Neural crest cell (in vitro differentiated cells): ENCODE measurements around the gene SCIN. TPM values are rescaled to one million over a fixed set of nuclear protein-coding genes. Genes with fewer than 3 reads are reported as not detected.

Source experiments
- DNase-seq: peaks from one replicate; pipeline ENCODE4 v3.0.0; 2021; ENCODE audit warnings: low read depth, mixed read lengths, low spot score
- H3K27ac Mint-ChIP-seq: one replicate; pipeline ENCODE4 v1.8.0; 2021; ENCODE audit warnings: mild to moderate bottlenecking, mixed read lengths; ENCODE audit not compliant: unreplicated experiment
- H3K27me3 Mint-ChIP-seq: 2 replicates; pipeline ENCODE4 v1.8.0; 2021; ENCODE audit warnings: low read depth, mild to moderate bottlenecking, mixed read lengths
- H3K36me3 Mint-ChIP-seq: 2 replicates; pipeline ENCODE4 v1.8.0; 2021; ENCODE audit warnings: low read depth, mild to moderate bottlenecking, mixed read lengths
- H3K4me1 Mint-ChIP-seq: 2 replicates; pipeline ENCODE4 v1.8.0; 2021; ENCODE audit warnings: mixed read lengths
- H3K4me3 Mint-ChIP-seq: one replicate; pipeline ENCODE4 v1.8.0; 2021; ENCODE audit warnings: mild to moderate bottlenecking, mixed read lengths
- H3K9me3 Mint-ChIP-seq: 2 replicates; pipeline ENCODE4 v1.8.0; 2021; ENCODE audit warnings: mixed read lengths
- CTCF ChIP-seq: fragments of 200-600 bp; sonication (generic); conservative IDR thresholded peaks from 2 replicates; pipeline ENCODE4 v1.5.0; 2021; ENCODE audit warnings: antibody characterized with exemption, mild to moderate bottlenecking
- total RNA-seq: library from RNA; stranded (reverse); gene quantifications from 2 replicates; pipeline ENCODE4 v1.2.1, GENCODE V29; 2021

SCIN gene
- total RNA-seq, 1 donor from 2014 or later: not detected

- no peak for DNase-seq
- Mint-ChIP-seq H3K4me3 (no peak overlapping the region), H3K27me3 (peaks cover 4% of the 10 kb centered on the region), H3K27ac (no peak overlapping the region), H3K36me3 (no peaks in the 10 kb centered on the region), H3K4me1 (no peaks in the 10 kb centered on the region), H3K9me3 (no peaks in the 10 kb centered on the region)
- TF ChIP-seq CTCF: no peak
These were observed 11.4 kb downstream of the SCIN start for GRCh38 chr7:12581897-12582296.

GRCh38 chr7:12582362-12582761 is 11.8 kb downstream of the SCIN start:
- peaks cover 3% of the 10 kb centered on the region for H3K27me3 Mint-ChIP-seq
- no peaks in the 10 kb centered on the region for H3K36me3 Mint-ChIP-seq
- H3K27ac Mint-ChIP-seq: no peak overlapping the region
- no peak for DNase-seq
- H3K4me3 Mint-ChIP-seq: no peak overlapping the region
- no peaks in the 10 kb centered on the region for H3K4me1 Mint-ChIP-seq
- no peak for TF ChIP-seq CTCF
- no peaks in the 10 kb centered on the region for H3K9me3 Mint-ChIP-seq

GRCh38 chr7:12583176-12583575 is 12.7 kb downstream of the SCIN start:
- no peak for TF ChIP-seq CTCF

GRCh38 chr7:12583922-12584321 is 13.4 kb downstream of the SCIN start:
- no peak overlapping the region for H3K4me3 Mint-ChIP-seq
- H3K9me3 Mint-ChIP-seq: no peaks in the 10 kb centered on the region
- DNase-seq: no peak
- no peaks in the 10 kb centered on the region for H3K36me3 Mint-ChIP-seq
- TF ChIP-seq CTCF: no peak
- no peaks in the 10 kb centered on the region for H3K4me1 Mint-ChIP-seq
- H3K27me3 Mint-ChIP-seq: peaks cover under 1% of the 10 kb centered on the region
- H3K27ac Mint-ChIP-seq: no peak overlapping the region

More at GRCh38 chr7:12583176-12583575, 12.7 kb downstream of the SCIN start:
- H3K27me3 Mint-ChIP-seq: peaks cover 3% of the 10 kb centered on the region
- H3K4me1 Mint-ChIP-seq: no peaks in the 10 kb centered on the region
- no peak for DNase-seq
- H3K36me3 Mint-ChIP-seq: no peaks in the 10 kb centered on the region
- no peaks in the 10 kb centered on the region for H3K9me3 Mint-ChIP-seq
- H3K4me3 Mint-ChIP-seq: no peak overlapping the region
- H3K27ac Mint-ChIP-seq: no peak overlapping the region

- no peak overlapping the region for H3K27ac Mint-ChIP-seq
These were observed 14.4 kb downstream of the SCIN start for GRCh38 chr7:12584930-12585329.

More at GRCh38 chr7:12584930-12585329, 14.4 kb downstream of the SCIN start:
- H3K4me1 Mint-ChIP-seq: no peaks in the 10 kb centered on the region
- DNase-seq: no peak
- H3K36me3 Mint-ChIP-seq: no peaks in the 10 kb centered on the region
- H3K9me3 Mint-ChIP-seq: no peaks in the 10 kb centered on the region
- TF ChIP-seq CTCF: no peak
- no peaks in the 10 kb centered on the region for H3K27me3 Mint-ChIP-seq
- no peak overlapping the region for H3K4me3 Mint-ChIP-seq
